Right hindlimb (tissue), 1 donor: ENCODE results near the gene ARID4B.
A peak's percentile ranks its signal among the peaks of the same experiment; 100 is the strongest.
"Not testable (repeated sequence)": the region's sequence is repeated elsewhere in the genome, so short reads cannot be mapped to it uniquely, and the experiment has no call there.

Experiments
- DNase-seq: peaks from one replicate; pipeline ENCODE4 v3.0.0-alpha.2; 2018

ARID4B gene

GRCh38 chr1:235159284-235159683, 168.7 kb downstream of the ARID4B start:
- not testable (repeated sequence) for DNase-seq

- DNase-seq = no peak
Measured at GRCh38 chr1:235158680-235159079, 169.3 kb downstream of the ARID4B start.

- no peak for DNase-seq
Measured at GRCh38 chr1:235157150-235157549, 170.8 kb downstream of the ARID4B start.

GRCh38 chr1:235156740-235157139, 171.2 kb downstream of the ARID4B start:
- DNase-seq = no peak

GRCh38 chr1:235156265-235156664, 171.7 kb downstream of the ARID4B start:
- DNase-seq = no peak

GRCh38 chr1:235152235-235152634, 175.7 kb downstream of the ARID4B start:
- DNase-seq = no peak

DNA sequence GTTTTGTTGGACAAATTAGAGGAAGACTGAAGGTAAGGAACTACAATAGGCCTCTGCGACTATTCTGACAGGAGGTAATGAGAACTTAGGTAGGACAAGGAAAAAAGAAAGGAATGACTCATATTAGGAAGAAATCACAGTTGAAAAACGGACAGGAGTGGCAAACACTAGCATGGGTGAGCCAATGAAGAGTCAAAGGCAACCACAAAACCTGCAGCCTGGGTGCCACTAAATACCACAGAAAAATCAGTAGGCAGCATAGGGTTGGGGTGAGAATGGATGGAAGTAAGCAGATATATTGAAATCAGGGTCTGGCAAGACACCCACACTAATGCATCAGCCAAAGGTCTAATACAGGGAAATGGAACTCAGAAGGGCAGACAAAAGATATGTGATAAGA, 176.9 kb downstream of the ARID4B start:
- DNase-seq = no peak

- no peak for DNase-seq
Measured at GRCh38 chr1:235149824-235150223, 178.2 kb downstream of the ARID4B start.

DNA sequence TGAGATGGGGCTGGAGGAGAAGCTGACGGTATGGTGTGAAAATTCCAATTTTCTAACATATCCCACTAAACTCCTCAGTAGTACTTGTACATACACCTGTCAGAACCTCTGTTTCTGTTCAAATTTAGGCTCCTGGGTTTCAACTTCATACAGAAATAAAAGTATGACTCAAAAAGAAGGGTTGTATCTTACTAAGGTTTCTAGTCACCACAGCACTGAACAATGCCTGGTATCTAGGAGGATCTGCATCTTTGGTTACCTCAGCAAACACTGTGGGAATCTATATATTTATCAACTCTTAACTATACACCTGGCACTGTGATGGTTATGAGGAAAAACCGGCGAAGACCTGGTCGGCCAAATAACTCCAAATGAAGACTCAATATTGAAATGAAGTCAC, 180.7 kb downstream of the ARID4B start:
- DNase-seq = no peak

GRCh38 chr1:235145639-235146038, 182.3 kb downstream of the ARID4B start:
- DNase-seq = no peak

DNA sequence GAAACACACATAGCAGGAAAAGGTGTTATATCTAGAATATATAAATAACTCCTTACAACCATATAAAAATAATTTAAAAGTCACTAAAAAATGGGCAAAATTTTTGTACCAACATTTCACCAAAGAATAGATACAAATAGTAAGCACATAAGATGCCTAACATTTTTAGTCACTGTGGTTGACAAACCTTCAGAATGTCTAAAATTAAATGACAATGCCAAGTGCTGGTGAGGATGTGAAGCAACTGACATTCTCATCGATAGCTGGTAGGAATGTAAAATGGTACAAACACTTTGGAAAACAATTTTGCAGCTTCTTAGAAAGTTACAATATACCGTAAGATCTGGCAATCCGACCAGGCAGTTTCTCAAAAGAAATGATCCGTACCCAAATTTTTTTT, 185.0 kb downstream of the ARID4B start:
- DNase-seq = no peak

- DNase-seq = no peak
Measured at GRCh38 chr1:235139315-235139714, 188.7 kb downstream of the ARID4B start.

DNA sequence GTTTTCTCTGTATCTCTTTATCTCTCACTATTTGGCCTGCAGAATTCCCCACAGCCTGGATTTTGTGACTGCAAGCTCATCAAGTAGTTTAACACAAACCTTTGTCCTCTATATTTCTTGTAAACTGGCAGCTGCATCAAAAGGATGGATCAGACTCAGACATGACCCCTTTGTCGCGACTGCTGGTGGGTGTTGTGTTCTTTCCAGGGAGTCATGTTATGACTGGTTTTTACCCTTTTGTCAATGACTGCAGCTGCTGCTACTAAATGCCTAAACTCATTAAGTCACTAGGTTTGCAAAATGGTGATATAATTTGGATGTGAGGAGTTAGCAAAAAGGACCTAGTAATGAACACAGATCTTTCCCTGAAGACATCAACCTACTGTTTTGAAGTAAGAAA, 189.2 kb downstream of the ARID4B start:
- DNase-seq = no peak

DNA sequence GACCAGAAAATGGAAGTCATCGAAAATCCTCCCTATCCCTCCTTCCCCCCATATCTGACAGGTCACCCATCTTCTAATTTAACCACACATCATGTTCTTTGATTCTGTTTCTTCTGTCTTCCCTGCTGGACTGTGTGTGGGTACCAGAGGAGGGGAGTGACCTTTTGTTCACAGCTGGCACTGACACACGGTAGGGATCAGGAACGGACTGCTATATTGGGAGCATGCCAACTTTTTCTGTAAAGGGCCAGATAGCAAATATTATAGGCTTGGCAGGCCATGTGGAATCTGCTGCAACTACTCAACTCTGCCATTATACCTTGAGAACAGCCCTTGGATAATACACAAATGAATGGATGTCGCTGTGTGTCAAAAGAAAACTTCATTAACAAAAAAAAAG, 191.9 kb downstream of the ARID4B start:
- no peak for DNase-seq

DNA sequence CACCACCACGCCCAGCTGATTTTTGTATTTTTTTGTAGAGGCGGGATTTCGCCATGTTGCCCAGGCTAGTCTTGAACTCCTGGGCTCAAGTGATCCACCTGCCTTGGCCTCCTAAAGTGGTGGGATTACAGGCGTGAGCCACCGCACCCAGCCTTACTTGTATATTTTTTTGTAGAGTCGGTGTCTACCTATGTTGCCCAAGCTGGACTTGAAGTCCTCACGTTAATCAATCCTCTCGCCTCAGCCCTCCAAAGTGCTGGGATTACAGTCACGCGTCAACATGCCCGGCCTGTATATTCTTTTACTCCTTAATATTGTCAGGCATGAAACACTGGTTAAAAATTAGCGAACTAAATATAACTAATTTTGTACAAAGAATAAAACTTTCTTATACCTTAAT, 193.8 kb downstream of the ARID4B start:
- DNase-seq = no peak

DNA sequence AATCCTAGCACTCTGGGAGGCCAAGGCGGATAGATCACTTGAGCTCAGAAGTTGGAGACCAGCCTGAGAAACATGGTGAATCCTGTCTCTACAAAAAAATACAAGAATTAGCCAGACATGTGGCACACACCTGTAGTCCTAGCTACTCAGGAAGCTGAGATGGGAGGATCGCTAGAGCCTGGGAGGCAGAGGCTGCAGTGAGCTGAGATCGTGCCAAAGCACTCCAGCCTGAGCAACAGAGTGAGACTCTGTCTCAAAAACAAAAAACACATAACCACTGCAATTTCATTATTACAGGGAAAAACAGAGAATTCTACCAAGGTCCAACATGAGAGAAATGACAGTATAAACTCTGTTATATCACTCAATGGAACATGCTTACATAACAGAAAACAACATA, 194.9 kb downstream of the ARID4B start:
- DNase-seq = no peak

DNA sequence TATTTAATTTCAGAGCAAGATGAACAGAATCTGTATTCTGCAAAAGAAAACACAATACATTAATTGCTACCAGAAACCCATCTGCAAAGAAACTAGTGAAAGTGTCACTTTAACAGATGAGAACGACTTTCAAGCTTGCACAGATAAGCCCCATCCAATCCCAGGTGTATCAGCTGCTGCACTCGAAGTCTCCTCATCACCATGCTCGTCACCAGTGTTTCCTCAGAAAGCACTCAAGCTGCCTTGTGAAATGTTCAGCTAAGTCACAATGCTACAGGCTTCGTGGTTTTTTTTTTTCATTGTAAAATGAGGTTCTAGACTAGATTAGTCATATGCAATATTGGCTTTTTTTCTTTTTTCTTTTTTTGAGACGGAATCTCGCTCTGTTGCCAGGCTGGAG, 196.0 kb downstream of the ARID4B start:
- DNase-seq = no peak

- DNase-seq = no peak
Measured at GRCh38 chr1:235130766-235131270, 197.2 kb downstream of the ARID4B start.

DNA sequence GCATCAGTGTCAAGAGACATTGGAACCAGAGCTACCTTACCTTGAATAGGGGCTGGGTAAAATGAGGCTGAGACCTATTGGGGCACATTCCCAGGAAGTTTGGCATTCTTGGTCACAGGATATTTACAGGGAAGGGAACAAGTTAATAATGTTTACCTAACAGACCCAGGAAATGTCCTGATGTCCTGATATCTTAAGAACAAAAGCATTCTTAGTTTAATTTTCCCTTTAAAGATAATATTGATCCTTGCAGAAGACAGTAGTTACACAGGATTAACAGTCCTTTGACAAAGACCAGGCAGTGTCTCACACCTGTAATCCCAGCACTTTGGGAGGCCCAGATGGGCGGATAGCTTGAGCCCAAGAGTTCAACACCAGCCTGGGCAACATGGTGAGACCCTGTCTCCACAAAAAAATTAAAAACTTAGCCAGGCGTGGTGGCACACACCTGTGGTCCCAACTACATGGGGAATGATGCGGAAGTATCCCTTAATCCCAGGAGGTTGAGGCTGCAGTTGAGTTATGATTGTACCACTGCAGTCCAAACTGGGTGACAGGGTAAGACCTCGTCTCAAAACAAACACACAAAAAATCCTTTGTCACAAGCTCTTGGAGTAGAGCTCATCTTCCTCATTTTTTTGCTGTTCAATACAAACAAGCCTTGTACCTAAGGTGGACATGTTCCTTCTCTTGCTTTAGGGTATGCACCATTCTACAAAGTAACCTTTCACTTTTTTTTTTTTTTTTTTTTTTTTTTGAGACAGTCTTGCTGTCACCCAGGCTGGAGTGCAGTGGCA, 198.0 kb downstream of the ARID4B start:
- no peak for DNase-seq

GRCh38 chr1:235128456-235129328, 199.3 kb downstream of the ARID4B start, which contains the start of gene TOMM20:
TOMM20 (minus strand) TSS chr1:235128837; CDS start chr1:235128715, 122 bp downstream.
- peak; percentile 98 for DNase-seq

DNA sequence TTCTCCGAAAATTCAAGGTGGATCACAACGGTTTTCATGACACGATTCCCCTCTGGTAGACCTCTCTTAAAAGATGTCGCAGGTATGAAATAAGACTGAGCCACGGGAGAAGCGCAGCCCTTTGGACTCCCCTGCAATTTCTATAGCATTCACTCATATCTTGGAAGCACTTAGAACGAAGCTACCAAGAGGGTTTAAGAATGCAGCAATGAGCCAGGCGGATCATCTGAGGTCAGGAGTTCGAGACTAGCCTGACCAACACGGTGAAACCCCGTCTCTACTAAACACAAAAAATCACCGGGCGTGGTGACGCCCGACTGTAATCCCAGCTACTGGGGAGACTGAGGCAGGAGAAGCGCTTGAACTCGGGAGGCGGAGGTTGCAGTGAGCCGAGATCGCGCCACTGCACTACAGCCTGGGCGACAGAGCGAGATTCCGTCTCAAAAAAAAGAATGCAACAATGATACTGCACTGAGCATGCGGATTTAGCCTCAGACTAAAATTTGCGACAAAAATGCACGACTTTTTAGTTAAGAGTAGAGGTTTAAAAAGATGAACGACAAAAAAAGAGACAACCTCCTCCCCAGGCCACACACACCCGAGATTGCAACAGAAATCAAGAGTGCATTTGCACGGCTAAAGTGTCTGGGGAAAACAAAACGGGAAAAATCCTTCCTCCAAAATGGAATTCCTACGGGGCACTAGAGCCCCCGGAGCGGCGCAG, 200.1 kb downstream of the ARID4B start:
- no peak for DNase-seq

DNA sequence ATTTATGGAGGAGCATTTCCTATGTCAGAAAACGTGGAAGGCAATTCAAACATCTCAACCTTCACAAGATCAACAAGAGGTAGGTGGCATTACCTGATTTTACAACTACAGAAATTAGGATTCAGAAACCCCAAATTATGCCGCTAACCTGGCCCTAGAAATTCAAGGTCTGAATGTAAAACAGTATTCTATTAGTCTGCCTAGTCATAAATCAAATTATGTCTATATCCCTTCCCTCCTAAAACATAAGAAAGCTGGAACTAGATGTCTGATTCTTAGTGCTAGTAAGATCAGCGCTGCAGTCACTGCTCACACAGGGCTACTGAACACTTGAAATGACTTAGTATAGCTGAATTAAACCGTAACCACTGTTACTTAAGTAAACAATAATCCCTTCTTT, 200.8 kb downstream of the ARID4B start:
- no peak for DNase-seq

DNA sequence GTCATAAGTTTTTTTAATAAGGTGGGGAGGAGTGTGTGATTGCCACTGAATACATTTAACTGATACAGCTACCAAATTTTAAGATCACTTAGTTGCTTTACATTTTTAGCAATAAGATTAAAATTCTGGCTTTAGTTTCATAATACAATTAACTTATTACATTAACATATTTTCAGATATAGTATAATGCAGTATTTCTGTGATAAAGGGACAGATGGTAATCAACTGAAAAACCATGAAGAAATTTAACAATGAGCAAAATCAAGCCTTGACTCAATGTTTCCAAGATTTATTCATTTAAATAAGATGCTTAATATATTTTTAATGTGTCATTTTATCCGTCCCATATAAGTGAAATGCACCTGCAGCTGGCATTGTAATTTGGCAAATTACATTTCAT, 203.3 kb downstream of the ARID4B start:
- DNase-seq = no peak
